GM18907 (cell line): ENCODE measurements around the gene DPF3.

Experiments used
- ATAC-seq: cut with Tn5 transposase; IDR thresholded peaks from one replicate; pipeline ENCODE4 v1.9.1; 2021; ENCODE audit warnings: mild to moderate bottlenecking, moderate library complexity; ENCODE audit not compliant: unreplicated experiment

DPF3 gene

DNA sequence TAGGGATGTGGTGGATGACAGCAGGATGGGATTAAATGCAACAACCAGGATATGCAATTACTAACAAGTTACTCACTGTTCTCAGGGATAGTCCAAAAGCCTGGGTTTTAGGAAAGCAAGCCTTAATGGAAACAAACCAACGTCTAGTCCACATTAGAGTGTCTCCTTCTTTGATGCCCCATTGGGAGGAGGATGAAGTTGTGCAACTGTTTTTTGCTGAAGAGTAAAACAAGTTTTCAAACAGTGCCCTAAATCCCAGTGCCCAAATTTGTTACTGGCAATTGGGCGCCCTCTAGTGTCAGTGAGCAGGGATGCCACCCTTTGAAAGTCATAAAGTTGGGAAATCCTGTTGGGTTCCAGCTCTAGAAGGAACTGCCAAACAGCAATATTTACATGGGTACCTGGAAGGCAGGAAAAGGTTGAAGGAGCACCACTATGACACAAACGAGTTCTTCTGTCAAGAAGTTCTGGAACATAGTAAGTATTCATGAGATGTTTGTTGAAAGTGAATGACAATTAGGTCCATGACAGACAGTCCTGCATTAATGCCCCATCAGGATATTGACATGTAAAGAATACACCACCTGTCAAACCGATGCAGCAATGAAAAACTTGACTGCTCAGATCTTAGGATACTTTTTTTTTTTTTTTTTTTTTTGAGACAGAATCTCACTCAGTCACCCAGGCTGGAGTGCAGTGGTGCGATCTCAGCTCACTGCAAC, 11.1 kb upstream of the DPF3 start:
- no peak for ATAC-seq

DNA sequence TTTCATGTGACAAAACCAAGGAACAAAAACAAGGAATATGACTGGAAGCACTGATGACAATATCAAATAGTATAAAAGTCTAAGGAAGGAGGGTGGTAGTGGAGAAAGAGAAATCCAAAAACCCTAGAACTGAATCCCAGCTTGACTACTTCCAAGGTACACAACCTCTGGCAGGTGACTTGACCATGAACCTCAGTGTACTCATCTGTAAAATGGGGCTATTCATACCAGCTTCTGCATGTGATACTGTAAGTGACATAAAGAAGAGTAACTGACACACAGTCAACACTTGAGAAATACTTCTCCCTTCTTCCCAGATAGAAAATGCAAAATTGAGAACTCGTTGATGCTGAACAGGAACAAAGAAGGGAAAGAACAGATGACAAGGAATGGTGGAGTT, 10.3 kb upstream of the DPF3 start:
- ATAC-seq, result no peak

DNA sequence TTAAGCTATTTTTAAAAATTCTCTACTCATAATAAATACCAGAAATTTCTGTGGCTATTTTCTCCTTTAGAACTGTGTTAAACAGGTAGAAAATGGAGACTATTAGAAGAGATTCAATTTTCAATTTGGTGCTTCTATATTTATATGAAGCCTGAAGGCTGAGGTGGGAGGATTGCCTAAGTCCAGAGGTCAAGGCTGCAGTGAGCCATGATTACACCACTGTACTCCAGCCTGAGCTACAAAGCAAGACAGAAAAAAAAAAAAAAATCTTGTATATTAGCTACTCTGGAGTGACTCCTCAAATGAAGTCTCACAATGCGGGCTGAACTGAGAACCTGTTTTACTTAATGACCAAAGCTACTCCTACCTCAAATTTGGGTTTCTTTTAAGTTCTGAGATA, 9.8 kb upstream of the DPF3 start:
- no peak for ATAC-seq

DNA sequence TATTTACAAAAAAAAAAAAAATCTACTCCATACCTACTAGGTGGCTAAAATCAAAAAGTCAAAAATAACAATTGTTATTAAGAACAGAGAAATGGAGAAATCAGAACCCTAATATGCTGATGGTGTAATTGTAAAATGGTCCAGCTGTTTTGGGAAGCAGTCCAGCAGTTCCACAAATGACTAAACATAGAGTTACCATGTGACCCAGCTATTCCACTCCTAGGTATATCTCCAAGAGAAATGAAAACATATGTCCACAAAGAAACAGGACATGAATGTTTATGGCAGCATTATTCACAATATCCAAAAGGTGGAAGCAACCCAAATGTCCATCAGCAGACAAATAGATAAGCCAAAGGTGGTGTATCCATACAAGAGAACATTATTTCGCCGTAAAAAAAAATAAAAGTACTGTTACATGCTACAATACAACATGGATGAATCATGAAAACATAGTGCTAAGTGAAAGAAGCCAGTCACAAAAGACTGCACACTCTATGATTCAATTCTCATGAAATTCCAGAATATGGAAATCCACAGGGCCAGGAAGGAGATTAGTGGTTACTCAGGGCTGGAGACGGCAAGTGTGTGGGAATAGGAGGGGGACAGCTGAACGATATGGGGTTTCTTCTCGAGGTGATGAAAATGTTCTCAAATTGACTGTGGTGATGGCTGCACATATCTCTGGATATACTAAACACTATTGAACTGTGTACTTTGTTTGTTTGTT, 9.1 kb upstream of the DPF3 start:
- ATAC-seq, result no peak

DNA sequence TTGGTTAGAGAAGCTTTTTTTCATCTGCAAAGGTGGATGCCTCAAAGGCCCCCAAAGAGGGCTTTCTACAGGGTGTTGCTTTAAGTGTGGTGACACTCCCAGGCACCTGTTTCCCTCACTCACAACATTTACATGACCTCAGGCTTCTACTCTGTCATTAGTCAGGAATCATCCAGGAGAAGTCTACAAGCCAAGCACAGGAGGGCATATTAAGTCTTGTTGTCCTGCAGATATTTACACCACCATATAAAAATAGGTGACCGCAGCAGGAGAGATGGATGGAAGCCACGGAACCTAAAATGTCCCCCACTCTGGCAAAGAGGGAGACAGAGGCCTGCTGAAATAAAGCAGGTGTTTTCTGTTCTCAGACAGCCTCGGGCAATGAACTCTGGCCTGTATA, 7.5 kb upstream of the DPF3 start:
- no peak for ATAC-seq

DNA sequence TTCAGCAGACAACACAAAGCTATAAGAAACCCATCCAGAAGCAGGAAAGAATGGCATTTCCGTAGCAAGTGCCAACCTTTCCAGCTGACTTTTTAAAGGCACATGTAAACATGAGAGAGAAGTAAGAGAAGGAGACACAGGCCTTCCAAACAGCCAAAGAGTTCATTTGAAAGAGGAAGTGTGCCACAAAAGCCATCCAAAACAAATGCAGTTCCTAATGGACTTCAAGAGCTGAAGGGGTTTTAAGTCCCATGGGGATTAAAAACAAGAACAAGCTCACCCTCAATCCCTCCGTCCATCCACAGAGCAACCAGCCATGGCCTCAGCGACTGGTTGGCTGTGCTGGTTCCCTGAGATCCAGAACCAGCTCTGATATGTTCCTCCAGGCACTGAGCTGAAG, 4.5 kb upstream of the DPF3 start:
- ATAC-seq, result no peak

DNA sequence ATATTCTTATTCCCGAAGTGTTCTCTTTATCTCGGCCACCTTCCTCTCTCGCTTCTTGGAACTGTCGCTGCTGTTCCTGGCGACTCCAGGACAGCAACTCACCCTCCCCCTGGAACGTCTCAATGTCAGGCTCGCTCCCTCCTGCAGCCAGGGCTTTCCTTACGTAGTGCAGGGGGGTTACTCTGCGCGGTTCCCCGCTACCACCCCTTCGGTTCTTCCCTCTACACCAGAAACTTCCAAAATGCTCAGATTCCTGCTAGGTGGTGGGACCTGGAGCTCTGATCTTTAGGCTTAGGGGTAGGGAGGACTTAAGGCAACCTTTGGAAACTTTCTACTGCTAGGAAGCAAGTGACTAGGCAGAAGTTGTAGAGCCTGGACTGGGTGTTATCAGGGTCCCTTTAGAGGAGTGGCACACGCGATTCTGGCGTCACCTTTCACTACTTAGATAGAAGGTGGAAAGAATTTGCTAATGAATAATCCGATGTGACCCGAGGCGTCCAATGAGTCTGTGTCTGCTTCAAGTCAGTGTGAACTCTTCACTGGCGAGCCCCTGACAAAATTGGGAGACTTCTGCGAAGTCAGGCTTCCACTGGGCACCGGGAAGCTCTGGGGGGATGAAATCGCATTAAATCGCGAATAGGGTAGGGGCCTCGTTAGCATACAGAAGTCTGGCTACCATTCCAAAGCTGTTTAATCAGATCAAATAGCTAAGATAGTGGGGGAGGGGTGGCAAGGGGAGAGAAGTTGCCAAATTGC, 900 bp upstream of the DPF3 start:
- ATAC-seq, result no peak

DNA sequence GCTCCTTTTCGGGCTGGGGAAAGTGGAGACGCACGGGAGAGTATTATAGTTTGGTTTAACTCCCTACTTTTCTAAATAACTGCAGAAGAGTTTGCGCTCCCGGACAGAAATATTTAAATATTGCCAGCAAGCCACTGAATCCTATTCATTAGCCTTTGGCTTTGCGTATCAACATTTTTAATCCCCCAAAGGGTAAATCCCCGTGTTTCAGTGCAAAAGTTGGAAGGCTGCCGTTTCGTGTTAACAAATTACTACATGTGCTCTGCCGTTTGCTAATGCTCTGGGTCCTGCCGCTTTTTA, 372 bp upstream of the DPF3 start:
- ATAC-seq, result no peak

DNA sequence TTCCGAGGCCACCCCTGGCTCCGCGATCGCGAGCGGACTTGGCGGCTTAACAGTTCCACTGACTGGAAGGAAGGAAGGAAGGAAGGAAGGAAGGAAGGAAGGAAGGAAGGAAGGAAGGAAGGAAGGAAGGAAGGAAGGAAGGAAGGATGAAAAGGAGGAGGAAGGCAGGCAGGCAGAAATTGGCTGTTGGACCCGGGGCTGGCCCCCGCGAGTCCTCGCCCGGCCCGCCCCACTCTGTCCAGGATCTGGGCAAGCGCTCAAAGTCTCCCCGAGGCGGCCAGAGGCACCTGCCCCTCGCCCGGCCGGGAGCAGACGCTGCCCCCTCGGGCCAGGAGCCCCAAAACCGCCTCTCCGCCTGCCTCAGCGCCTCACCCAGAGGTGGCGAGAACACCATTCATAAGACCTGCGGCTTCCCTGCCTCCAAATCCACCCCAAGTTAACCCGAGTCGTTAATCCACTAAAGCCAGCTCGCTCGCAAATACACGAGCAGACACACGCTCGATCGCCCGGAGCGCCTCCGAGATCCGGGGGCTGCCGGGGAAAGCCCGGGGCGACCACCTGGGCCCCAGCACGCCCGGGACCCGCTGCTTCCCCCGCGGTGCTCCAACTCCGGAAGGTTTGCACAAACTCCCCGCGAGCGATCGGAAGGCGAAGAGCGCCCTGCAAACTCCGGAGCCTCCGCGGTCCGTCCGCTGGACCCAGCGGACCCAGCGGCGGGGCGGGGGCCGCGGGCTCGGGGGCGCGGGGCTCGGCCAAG, 844 bp downstream of the DPF3 start:
- ATAC-seq, result peak; percentile 10

DNA sequence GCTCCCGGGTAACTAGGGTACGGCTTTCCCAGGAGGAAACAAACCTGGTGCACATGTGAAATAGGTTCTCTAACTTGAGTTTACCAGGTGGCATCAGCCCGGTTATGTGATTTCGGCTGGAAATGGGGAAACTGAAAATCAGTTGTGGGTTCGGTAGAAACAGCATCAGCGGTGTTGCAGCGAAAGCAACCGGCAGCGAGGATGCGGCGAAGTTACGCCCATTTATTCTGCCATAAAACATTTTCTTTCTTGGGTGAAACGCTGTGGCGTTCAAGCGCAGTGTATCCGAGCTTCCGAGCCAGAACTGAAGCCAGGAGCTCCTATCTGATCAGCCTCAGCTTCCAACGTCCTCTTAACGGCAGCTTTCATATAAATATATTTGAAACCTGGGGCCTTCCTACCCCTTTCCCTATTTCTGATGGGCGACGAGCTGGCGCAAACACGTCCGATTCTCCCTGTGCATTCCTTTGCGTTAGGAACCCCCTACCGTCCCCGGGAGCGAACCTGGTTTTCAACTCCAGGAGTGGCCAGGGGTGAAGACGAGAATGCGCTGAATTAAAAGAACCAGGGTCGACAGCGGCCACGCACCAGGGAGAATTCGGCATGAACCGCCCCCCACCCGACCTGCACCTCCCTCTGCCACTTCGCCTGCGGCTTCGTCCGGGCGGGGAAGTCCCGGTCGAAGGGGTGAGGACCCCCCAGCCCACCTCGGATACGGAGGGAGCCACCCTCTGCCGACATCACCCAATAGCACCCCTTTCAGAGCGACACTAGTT, 1.6 kb downstream of the DPF3 start:
- ATAC-seq, result no peak

DNA sequence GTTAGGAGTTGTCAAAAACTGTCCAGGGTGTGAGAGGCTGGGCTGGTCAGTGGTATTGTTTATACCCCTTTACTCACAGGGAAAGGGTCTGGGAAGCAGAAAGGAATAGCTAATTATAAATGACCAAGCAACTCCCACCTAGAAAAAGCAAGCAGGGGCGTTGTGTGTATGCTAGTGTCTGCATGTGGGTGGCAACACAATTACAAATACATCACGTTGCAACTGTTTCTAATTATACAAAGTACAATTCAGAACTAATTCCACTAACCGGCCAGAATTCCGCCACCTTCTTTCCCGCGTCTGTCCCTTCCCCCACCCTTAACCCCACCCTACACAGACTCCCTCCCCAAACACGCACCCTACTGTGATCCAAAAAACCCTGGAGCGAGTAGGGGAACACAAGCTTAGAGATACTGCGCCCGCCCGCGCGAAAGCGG, 2.2 kb downstream of the DPF3 start:
- no peak for ATAC-seq

DNA sequence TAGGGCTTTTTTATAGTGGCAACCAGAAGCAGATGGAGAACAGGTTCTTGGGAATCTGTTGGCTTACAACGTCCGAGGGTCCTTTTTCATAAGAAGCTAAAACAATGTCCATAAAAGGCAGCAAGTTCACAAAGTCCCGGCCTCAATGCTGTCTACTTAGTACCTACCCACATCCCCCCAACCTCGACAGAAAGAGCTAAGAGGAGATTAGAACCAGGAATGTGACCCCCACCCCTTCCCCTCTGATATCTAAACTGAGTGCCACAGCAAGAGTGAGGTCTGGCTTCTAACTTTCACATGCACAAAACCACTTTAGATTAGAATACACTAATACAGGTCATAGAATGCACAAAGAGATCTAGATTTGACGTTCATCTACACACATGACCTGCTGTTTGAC, 4.5 kb downstream of the DPF3 start:
- ATAC-seq, result no peak

DNA sequence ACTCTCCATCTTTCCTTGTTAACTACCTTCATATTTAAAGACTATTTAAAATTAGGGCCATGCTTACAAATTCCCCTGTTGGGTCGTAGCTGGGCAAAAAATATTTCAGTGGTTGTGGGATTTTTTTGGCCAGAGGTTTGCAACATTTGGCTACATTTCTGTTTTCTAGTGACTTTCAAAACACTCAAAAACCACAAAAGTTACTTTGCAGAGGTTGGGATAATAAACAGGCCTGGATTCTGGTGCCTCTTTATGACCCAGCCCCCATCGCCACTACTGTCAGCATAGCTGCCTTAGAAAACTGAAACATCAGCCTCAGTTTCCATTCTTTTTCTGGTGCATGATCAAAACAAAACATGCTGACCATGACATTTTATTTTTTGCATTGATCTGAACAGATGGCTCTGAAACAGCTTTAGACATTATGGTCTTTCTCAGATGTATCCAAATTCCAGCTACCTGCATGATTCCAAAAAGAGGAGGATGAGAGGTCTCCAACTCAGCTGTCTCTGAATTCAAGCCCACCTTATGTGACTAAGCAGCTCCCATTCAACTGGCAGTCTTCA, 5.2 kb downstream of the DPF3 start:
- ATAC-seq, result no peak

DNA sequence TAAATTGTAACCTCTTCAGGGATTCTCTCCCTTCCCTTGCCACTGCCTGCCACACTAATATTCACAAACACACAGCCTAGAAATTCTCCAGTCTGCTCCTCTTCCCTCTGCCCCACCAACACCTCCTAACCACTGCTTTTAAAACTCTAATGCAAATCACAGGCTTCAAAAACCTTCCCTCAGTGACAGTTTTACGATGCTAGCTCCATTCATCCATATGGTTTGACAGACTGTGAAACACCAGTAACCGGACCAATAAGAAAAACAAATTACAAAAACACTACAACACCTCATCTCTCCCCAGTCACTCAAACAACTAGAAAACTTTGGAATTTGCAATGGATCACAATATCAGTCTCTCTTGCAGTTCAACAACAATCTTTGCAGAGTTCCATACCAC, 5.7 kb downstream of the DPF3 start:
- no peak for ATAC-seq

DNA sequence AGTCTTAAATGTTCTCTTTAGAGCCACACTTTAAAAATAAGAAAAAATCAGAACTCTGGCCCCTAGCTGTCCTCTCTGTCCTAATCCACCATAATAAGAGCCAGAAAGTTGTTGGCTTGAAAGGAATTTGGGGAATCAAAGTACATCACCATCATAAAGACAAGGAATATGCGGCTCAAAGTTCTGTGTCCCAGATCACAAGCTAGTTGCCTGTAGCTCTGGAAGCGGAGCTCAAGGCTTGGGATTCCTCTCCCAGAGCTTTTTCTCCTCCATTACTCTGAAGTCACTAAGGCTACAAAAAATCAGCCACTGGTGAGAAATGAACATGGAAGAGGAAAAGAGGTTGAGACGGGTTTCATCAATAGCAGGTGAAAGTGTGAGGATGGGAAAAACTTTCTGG, 6.4 kb downstream of the DPF3 start:
- no peak for ATAC-seq

DNA sequence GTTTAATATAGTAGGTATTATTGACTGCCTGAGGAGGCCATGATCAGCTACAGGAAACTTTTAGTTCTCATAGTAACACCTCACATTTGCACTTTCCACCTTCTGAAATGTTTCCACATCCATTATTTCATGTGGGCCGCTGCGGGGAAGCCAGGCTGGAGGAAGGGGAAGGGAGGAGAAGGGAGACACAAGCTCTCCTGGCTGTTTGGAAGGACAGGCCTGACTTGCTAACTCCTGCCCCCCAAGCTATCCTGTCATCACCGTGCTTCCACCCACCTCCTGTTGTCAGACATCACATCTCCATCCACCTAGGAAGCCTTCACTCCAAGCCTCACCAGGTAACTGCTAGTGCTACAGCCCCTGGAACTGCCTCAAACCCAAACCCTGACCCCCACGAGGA, 9.5 kb downstream of the DPF3 start:
- ATAC-seq, result no peak

DNA sequence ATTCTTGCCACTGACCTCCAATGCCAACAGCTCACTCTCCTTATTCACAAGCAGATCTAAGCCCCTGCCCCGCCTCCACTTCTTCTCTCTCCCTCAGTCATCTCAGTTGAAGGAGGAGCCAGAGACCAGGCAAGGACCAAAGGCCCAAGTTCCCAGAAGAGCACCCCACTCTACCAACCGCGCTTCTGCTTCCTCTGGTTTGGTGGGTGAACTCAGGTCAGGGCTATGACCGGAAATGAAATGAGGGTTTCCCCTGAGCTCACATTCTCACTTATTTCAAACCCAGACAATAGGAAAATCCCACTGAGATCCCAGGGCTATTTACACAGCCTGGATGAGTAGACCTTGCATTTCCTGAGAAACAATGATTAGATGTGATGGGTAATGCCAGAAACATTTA, 9.9 kb downstream of the DPF3 start:
- ATAC-seq, result no peak

DNA sequence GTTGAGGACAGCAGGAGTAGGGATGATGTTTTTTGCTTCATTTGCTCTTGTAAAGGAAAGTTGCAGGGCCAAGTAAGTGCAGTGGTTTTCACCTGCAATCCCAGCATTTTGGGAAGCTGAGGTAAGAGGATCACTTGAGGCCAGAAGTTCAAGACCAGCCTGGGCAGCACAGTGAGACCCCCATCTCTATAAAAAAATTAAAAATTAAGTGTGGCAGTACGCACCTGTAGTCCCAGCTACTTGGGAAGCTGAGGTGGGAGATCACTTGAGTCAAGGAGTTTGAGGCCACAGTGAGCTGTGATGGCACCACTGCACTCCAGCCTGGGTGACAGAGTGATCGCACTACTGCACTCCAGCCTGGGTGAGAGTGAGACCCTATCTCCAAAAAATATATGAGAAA, 10.8 kb downstream of the DPF3 start:
- no peak for ATAC-seq

DNA sequence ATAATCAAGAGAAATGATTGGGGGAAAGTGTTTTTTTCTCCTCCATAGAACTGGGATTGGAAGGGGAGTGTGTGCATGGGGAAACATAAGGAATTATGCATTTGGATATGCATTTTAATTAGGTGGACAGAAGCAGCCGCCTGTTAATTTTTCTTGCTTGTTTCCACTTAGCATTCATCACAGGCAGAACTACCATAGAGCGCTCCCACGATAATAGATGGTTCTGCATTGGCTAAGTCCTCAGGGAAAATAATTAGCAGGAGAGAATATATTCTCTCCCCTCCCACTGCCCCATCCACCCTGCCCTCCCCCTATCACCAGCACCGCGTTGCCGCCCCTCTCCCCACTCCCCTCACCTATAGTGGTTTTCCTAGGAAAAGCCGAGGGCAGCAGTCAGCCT, 11.4 kb downstream of the DPF3 start:
- no peak for ATAC-seq

DNA sequence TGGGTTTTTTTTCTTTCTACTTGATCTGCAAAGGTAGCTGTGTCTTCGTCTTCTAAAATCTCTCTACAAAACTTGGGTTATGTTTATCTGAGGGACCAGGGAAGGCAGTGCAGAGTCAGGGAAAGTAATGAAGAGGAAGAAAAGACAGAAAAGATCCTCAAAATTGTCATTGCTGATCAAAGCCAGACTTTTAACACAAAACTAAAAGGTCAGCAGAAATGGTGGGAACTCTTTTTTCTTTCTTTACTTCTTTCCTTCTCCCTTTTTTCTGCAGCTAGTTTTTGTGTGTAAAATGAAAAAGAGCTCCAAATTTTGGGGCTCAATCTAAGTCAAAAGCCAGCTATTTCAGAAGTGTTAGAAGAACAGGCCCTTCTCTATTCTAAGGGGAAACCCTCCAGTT, 11.9 kb downstream of the DPF3 start:
- ATAC-seq, result no peak
